ENCODE measurements around the gene CPLX1. TPM values are rescaled to one million over a fixed set of nuclear protein-coding genes. Genes with fewer than 3 reads are reported as not detected.

Gene CPLX1
- total RNA-seq, 4 donors from 2014 or later: 0.31 to 0.96 (median 0.54) TPM; not detected in 1

GRCh38 chr4:829291-829690 is 3.4 kb upstream of the CPLX1 start:
- no peak for ATAC-seq
- H3K27me3 ChIP-seq: peaks cover 85% of the 10 kb centered on the region
- no peak for TF ChIP-seq EP300 (IDR thresholded peaks at IDR 0.05)
- no peak for TF ChIP-seq POLR2AphosphoS5 (IDR thresholded peaks at IDR 0.05)
- no peak for TF ChIP-seq CTCF (IDR thresholded peaks at IDR 0.05)
- TF ChIP-seq POLR2A (IDR thresholded peaks at IDR 0.05): no peak
- H3K36me3 ChIP-seq: no peaks in the 10 kb centered on the region
- H3K4me3 ChIP-seq: no peak overlapping the region
- peaks cover 0 to 19% (median 0%) of the 10 kb centered on the region in 3 donors for H3K9me3 ChIP-seq
- H3K4me1 ChIP-seq: peaks cover 0 to 24% (median 13%) of the 10 kb centered on the region in 3 donors
- WGBS, 2 donors (ENCODE audit: low coverage in 1 of 2): 67 to 83% methylated on average over 1 of the region's 6 CpGs
- H3K27ac ChIP-seq: no peak overlapping the region

- no peak for TF ChIP-seq POLR2A (IDR thresholded peaks at IDR 0.05)
- no peak for TF ChIP-seq CTCF (IDR thresholded peaks at IDR 0.05)
- TF ChIP-seq EP300 (IDR thresholded peaks at IDR 0.05): no peak
- no peak for TF ChIP-seq POLR2AphosphoS5 (IDR thresholded peaks at IDR 0.05)
- Histone ChIP-seq H3K9me3 (peaks cover 0 to 19% (median 0%) of the 10 kb centered on the region in 3 donors), H3K27me3 (peaks cover 88% of the 10 kb centered on the region), H3K4me1 (peaks cover 0 to 24% (median 13%) of the 10 kb centered on the region in 3 donors), H3K4me3 (no peak overlapping the region), H3K27ac (no peak overlapping the region), H3K36me3 (no peaks in the 10 kb centered on the region)
- 7 to 8% methylated on average over 3 to 6 of the region's 16 CpGs for WGBS, 2 donors (ENCODE audit: low coverage in 1 of 2)
- no peak for ATAC-seq
Measured at GRCh38 chr4:828641-829271, 2.8 kb upstream of the CPLX1 start.

GRCh38 chr4:827209-828081 is 1.5 kb upstream of the CPLX1 start:
- peaks cover 0 to 24% (median 13%) of the 10 kb centered on the region in 3 donors for H3K4me1 ChIP-seq
- ATAC-seq: no peak
- TF ChIP-seq CTCF (IDR thresholded peaks at IDR 0.05) (no peak), POLR2AphosphoS5 (IDR thresholded peaks at IDR 0.05) (no peak), POLR2A (IDR thresholded peaks at IDR 0.05) (no peak), EP300 (IDR thresholded peaks at IDR 0.05) (no peak)
- H3K4me3 ChIP-seq: peak overlapping the region in 1 of 2 donors; percentile 40
- H3K9me3 ChIP-seq: peaks cover 0 to 16% (median 0%) of the 10 kb centered on the region in 3 donors
- no peaks in the 10 kb centered on the region for H3K36me3 ChIP-seq
- no peak overlapping the region for H3K27ac ChIP-seq
- 60 to 67% methylated on average over 1 to 3 of the region's 20 CpGs for WGBS, 2 donors (ENCODE audit: low coverage in 1 of 2)
- H3K27me3 ChIP-seq: peaks cover 97% of the 10 kb centered on the region

GRCh38 chr4:826508-827208 is 729 bp upstream of the CPLX1 start:
- peaks cover 0 to 8% (median 0%) of the 10 kb centered on the region in 3 donors for H3K9me3 ChIP-seq
- ATAC-seq: no peak
- H3K27ac ChIP-seq: no peak overlapping the region
- WGBS, 2 donors (ENCODE audit: low coverage in 1 of 2): no CpG with 5 or more reads among the region's 75 CpGs
- TF ChIP-seq EP300 (IDR thresholded peaks at IDR 0.05) (no peak), CTCF (IDR thresholded peaks at IDR 0.05) (no peak), POLR2AphosphoS5 (IDR thresholded peaks at IDR 0.05) (no peak), POLR2A (IDR thresholded peaks at IDR 0.05) (no peak)
- peaks cover 0 to 24% (median 13%) of the 10 kb centered on the region in 3 donors for H3K4me1 ChIP-seq
- peaks cover 97% of the 10 kb centered on the region for H3K27me3 ChIP-seq
- no peaks in the 10 kb centered on the region for H3K36me3 ChIP-seq
- peak overlapping the region in 1 of 2 donors; percentile 40 for H3K4me3 ChIP-seq

Data from gastroesophageal sphincter (tissue), 4 donors.